Left lung (tissue), 10 donors: Measurements from ENCODE around the gene PRKCE. TPM values are rescaled to one million over a fixed set of nuclear protein-coding genes. Genes with fewer than 3 reads are reported as not detected.

Experiments
- ATAC-seq: fragments of 200-7000 bp; cut with Tn5 transposase; one replicate; pipeline ENCODE4 v1.9.1; 2020; ENCODE audit warnings: moderate library complexity
- DNase-seq, 4 donors: peaks; one replicate each; pipeline ENCODE4 v3.0.0-alpha.2; 2013 to 2020
- H3K27ac ChIP-seq, 2 donors: fragments of 200-600 bp; sonication (generic) in 1 of 2; one replicate each; pipeline versions ENCODE4 v1.5.0 to v1.8.0; 2020 to 2021
- H3K27me3 ChIP-seq, 2 donors: fragments of 200-600 bp; sonication (generic) in 1 of 2; one replicate each; pipeline versions ENCODE4 v1.5.0 to v1.8.0; 2020 to 2021
- H3K36me3 ChIP-seq, 2 donors: fragments of 200-600 bp; sonication (generic) in 1 of 2; one replicate each; pipeline versions ENCODE4 v1.5.0 to v1.8.0; 2020 to 2021
- H3K4me1 ChIP-seq, 2 donors: fragments of 200-600 bp; one replicate each; pipeline ENCODE4 v1.8.0; 2021
- H3K4me3 ChIP-seq, 2 donors: fragments of 200-600 bp; sonication (generic) in 1 of 2; one replicate each; pipeline versions ENCODE4 v1.5.0 to v1.8.0; 2020 to 2021; ENCODE audit warnings: mild to moderate bottlenecking in 1 of 2
- H3K9me3 ChIP-seq, 2 donors: fragments of 200-600 bp; sonication (generic) in 1 of 2; one replicate each; pipeline versions ENCODE4 v1.5.0 to v1.8.0; 2020 to 2021
- CTCF ChIP-seq, 2 donors: fragments of 200-600 bp; sonication (generic) in 1 of 2; IDR thresholded peaks; one replicate each; pipeline versions ENCODE4 v1.5.0 to v1.8.0; 2021; ENCODE audit warnings: antibody characterized with exemption in 2 of 2
- intact Hi-C, 2 donors: fragments of 100-400 bp; cut with DNase I; formaldehyde crosslinking; loops; one replicate each; pipeline versions ENCODE4 v1.11.2 to v1.14.2; 2022
- polyA plus RNA-seq, 6 donors: library from polyadenylated mRNA; unstranded; fragments of 120-200 nt; gene quantifications; one replicate each; pipeline ENCODE4 v1.2.1, GENCODE V29; 2013; ENCODE audit not compliant: insufficient read length in 6 of 6
- total RNA-seq, 2 donors: library from RNA; stranded (reverse); fragmentation: NEBNext Ultra II Directional; extraction: Animal tissue kit (Norgen Biotek cat#: 25700); gene quantifications; one replicate each; pipeline ENCODE4 v1.2.1, GENCODE V29; 2021
- donor health status: DM: no; HTN: yes; CAD: no.
- donor health status: DM: no; HTN: no; CAD: no.

Gene PRKCE
- total and polyA plus RNA-seq, 8 donors: 12.0 to 56.9 (median 14.7) TPM

- DNase-seq (peak in 3 of 4 donors; percentile 48 to 64 (median 60)), ATAC-seq (peak; percentile 80)
- Histone ChIP-seq H3K4me3 (peak overlapping the region in 1 of 2 donors; percentile 20), H3K4me1 (peaks cover 14 to 65% of the 10 kb centered on the region in 2 donors), H3K36me3 (no peaks in the 10 kb centered on the region), H3K9me3 (no peaks in the 10 kb centered on the region), H3K27me3 (no peaks in the 10 kb centered on the region), H3K27ac (peak overlapping the region; percentile 57 to 73)
- TF ChIP-seq CTCF (IDR thresholded peaks at IDR 0.05): no peak
- intact Hi-C loops: no loop called here
Observed at GRCh38 chr2:45860136-45861121, 209.0 kb downstream of the PRKCE start.

GRCh38 chr2:45862843-45863242 is 211.4 kb downstream of the PRKCE start:
- Histone ChIP-seq H3K36me3 (no peaks in the 10 kb centered on the region), H3K27me3 (no peaks in the 10 kb centered on the region), H3K9me3 (no peaks in the 10 kb centered on the region), H3K4me1 (peaks cover 14 to 51% of the 10 kb centered on the region in 2 donors), H3K27ac (peak overlapping the region in 1 of 2 donors; percentile 45), H3K4me3 (no peak overlapping the region)
- intact Hi-C loops: no loop called here
- TF ChIP-seq CTCF (IDR thresholded peaks at IDR 0.05): no peak
- ATAC-seq (no peak), DNase-seq (no peak)

GRCh38 chr2:45864121-45864520 is 212.6 kb downstream of the PRKCE start:
- Histone ChIP-seq H3K27ac (no peak overlapping the region), H3K4me3 (no peak overlapping the region), H3K36me3 (no peaks in the 10 kb centered on the region), H3K27me3 (no peaks in the 10 kb centered on the region), H3K4me1 (peaks cover 14 to 44% of the 10 kb centered on the region in 2 donors), H3K9me3 (no peaks in the 10 kb centered on the region)
- no peak for DNase-seq
- intact Hi-C loops: no loop called here
- TF ChIP-seq CTCF (IDR thresholded peaks at IDR 0.05): no peak
- no peak for ATAC-seq

GRCh38 chr2:45867349-45867748 is 215.9 kb downstream of the PRKCE start:
- TF ChIP-seq CTCF (IDR thresholded peaks at IDR 0.05): no peak

GRCh38 chr2:45867800-45868199 is 216.3 kb downstream of the PRKCE start:
- no peak for ATAC-seq
- peaks cover 0 to 12% of the 10 kb centered on the region in 2 donors for H3K4me1 ChIP-seq
- DNase-seq: no peak
- no peaks in the 10 kb centered on the region for H3K36me3 ChIP-seq
- no peak overlapping the region for H3K27ac ChIP-seq
- H3K9me3 ChIP-seq: no peaks in the 10 kb centered on the region
- H3K4me3 ChIP-seq: no peak overlapping the region
- intact Hi-C loops: no loop called here
- H3K27me3 ChIP-seq: no peaks in the 10 kb centered on the region
- TF ChIP-seq CTCF (IDR thresholded peaks at IDR 0.05): no peak

More at GRCh38 chr2:45867349-45867748, 215.9 kb downstream of the PRKCE start:
- intact Hi-C loops: no loop called here
- Histone ChIP-seq H3K9me3 (no peaks in the 10 kb centered on the region), H3K4me3 (no peak overlapping the region), H3K36me3 (no peaks in the 10 kb centered on the region), H3K27ac (no peak overlapping the region), H3K4me1 (peaks cover 0 to 16% of the 10 kb centered on the region in 2 donors), H3K27me3 (no peaks in the 10 kb centered on the region)
- DNase-seq (no peak), ATAC-seq (no peak)
